Measurements from ENCODE around the gene RIOK2. TPM values are rescaled to one million over a fixed set of nuclear protein-coding genes. Genes with fewer than 3 reads are reported as not detected.

RIOK2 gene
- total RNA-seq, 1 donor from 2014 or later = 17.6 TPM

DNA sequence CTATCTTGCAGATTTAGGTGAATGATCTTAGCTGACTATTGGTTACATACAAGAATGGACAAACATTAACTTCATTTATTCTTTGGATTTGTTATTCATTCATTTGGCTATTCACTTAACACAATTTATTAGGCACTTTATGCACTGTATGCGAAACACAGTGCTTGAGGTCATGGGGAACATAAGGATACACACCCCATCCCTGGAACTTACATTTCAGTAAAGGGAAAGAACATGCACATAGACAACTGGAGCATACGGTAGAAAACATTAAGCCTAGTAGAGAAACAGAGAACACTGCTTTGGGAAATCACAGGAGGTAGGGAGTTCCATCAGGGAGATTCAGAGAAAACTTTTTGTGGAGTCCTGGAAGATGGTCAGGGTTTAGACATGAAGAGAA lies 62.9 kb downstream of the RIOK2 start:
- DNase-seq (ENCODE audit: low read depth) (no peak), FAIRE-seq (no peak)
- H3K27me3 ChIP-seq (ENCODE audit: control insufficient read depth, insufficient read depth, low read length) = no peaks in the 10 kb centered on the region
- H3K36me3 ChIP-seq (ENCODE audit: control insufficient read depth, insufficient read depth, low read length) = no peaks in the 10 kb centered on the region
- TF ChIP-seq, protein P1, sequence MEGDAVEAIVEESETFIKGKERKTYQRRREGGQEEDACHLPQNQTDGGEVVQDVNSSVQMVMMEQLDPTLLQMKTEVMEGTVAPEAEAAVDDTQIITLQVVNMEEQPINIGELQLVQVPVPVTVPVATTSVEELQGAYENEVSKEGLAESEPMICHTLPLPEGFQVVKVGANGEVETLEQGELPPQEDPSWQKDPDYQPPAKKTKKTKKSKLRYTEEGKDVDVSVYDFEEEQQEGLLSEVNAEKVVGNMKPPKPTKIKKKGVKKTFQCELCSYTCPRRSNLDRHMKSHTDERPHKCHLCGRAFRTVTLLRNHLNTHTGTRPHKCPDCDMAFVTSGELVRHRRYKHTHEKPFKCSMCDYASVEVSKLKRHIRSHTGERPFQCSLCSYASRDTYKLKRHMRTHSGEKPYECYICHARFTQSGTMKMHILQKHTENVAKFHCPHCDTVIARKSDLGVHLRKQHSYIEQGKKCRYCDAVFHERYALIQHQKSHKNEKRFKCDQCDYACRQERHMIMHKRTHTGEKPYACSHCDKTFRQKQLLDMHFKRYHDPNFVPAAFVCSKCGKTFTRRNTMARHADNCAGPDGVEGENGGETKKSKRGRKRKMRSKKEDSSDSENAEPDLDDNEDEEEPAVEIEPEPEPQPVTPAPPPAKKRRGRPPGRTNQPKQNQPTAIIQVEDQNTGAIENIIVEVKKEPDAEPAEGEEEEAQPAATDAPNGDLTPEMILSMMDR (IDR thresholded peaks at IDR 0.05; ENCODE audit: insufficient read depth, low read length, severe bottlenecking) = no peak
- H3K4me3 ChIP-seq (ENCODE audit: low read depth, low read length) = no peak overlapping the region

DNA sequence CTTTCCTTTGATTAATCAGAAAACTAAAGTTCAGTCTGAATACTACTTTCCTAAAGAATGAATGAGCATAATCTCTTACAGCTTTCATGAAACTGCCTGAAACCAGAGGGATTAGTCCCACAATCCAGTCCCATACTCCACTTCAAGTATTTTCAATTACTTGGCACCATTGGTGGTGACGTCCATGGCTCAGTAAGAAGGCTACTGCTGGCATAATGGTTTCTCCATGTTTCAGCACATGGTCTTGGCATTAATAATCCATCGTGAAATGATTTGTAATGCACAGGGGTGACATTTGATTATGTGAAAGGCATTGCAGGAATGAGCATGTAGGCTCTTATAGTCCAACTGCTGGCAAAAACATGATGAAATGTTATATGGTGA lies 64.0 kb downstream of the RIOK2 start:
- DNase-seq (ENCODE audit: low read depth) (no peak), FAIRE-seq (no peak)
- TF ChIP-seq, protein P1 (IDR thresholded peaks at IDR 0.05; ENCODE audit: insufficient read depth, low read length, severe bottlenecking) = no peak
- Histone ChIP-seq H3K4me3 (ENCODE audit: low read depth, low read length) (no peak overlapping the region), H3K27me3 (ENCODE audit: control insufficient read depth, insufficient read depth, low read length) (no peaks in the 10 kb centered on the region), H3K36me3 (ENCODE audit: control insufficient read depth, insufficient read depth, low read length) (no peaks in the 10 kb centered on the region)

DNA sequence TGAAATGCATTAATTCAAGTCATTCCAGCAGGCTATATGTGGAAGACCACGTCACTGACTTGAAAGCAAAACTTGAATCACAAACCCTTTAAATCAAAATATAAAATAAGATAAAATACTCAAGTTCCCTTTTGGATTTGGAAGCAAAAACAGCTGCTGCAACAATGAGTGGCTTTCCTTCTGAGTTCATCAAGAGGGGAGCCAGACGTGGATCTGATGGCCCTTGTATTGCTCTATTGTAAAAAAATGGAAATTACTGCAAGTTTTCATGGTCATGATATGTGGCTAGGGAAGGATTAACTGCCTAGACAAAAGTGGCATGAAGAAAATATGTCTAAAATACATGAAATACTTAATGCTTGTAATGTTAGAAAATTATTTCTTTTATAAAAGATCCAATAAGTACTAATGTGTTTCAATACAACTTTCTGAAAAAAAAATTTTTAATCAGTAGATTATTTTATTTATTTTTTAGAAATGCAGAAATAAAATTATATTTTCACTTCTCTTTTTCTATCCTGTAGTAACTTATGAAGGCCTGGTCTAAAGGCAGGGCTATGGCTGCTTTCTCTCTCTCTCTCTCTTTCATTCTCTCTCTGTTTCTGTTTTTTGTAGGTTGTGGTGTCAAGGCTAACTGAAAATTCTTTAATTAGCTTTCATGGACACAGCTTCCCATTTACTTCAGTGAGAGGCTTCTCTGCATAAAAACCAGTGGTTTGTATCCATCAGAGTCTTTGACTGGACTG lies 64.6 kb downstream of the RIOK2 start:
- TF ChIP-seq, protein P1 (IDR thresholded peaks at IDR 0.05; ENCODE audit: insufficient read depth, low read length, severe bottlenecking) = no peak
- Histone ChIP-seq H3K36me3 (ENCODE audit: control insufficient read depth, insufficient read depth, low read length) (no peaks in the 10 kb centered on the region), H3K27me3 (ENCODE audit: control insufficient read depth, insufficient read depth, low read length) (no peaks in the 10 kb centered on the region), H3K4me3 (ENCODE audit: low read depth, low read length) (no peak overlapping the region)
- FAIRE-seq (no peak), DNase-seq (ENCODE audit: low read depth) (no peak)

DNA sequence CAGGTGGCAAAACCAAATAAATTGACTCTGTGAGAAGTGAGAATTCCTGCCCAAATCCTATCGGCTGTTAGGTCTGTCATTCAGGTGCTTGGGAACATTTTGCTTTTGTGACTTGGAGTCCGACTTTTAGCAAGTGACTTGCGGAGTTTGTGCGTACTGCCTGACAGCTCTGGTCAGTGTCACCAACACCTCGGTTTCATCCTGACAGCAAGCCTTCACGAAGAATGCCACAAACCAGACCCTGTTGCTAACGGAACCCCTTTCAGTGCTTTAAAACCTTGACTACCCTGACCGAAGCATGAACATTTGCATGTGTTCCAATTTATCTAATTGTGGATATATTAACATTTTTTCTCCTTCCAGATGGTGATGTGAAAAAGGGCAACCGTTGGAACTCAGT lies 67.1 kb downstream of the RIOK2 start:
- DNase-seq (ENCODE audit: low read depth) (no peak), FAIRE-seq (no peak)
- Histone ChIP-seq H3K4me3 (ENCODE audit: low read depth, low read length) (no peak overlapping the region), H3K36me3 (ENCODE audit: control insufficient read depth, insufficient read depth, low read length) (no peaks in the 10 kb centered on the region), H3K27me3 (ENCODE audit: control insufficient read depth, insufficient read depth, low read length) (no peaks in the 10 kb centered on the region)
- TF ChIP-seq, protein P1 (IDR thresholded peaks at IDR 0.05; ENCODE audit: insufficient read depth, low read length, severe bottlenecking) = no peak

DNA sequence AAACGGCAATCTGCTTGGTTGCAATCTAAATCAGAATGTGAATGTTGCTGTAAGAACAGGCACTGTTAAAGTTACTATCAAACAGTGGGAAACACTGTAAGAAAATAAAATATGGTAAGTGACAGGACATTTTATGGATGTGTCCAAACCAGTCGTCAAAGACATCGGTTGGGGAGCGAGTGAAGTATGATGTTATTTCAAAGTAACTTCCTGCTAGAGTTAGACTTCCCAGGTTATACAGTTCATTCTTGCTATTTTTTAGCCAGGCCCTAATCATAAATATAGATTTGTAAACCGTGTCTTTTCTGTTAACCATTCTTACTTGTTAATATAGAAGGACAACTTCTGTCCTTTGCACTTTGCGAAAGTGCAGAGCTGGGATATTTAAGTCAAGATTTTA lies 70.8 kb downstream of the RIOK2 start:
- H3K27me3 ChIP-seq (ENCODE audit: control insufficient read depth, insufficient read depth, low read length) = no peaks in the 10 kb centered on the region
- FAIRE-seq = no peak
- TF ChIP-seq, protein P1 (IDR thresholded peaks at IDR 0.05; ENCODE audit: insufficient read depth, low read length, severe bottlenecking) = no peak
- H3K36me3 ChIP-seq (ENCODE audit: control insufficient read depth, insufficient read depth, low read length) = no peaks in the 10 kb centered on the region
- DNase-seq (ENCODE audit: low read depth) = no peak
- H3K4me3 ChIP-seq (ENCODE audit: low read depth, low read length) = no peak overlapping the region

DNA sequence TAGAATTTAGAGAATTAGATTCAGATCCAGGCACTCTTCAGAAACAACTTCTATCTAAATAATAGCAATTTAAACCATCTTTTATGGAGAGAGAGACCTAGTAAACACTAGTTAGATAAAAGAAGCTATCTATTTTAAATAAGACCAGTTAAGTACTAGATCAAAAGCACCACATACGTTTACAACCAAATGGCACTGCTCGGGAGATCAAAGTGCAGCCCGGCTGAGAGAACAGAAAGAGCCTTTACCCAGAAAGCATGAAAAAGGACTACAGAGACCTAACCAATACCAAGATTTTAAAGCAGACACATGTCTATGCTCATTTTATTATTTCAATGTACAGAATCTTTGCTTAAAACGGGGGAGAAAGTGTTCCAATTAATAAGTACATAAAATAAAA lies 71.4 kb downstream of the RIOK2 start:
- no peaks in the 10 kb centered on the region for H3K27me3 ChIP-seq (ENCODE audit: control insufficient read depth, insufficient read depth, low read length)
- H3K36me3 ChIP-seq (ENCODE audit: control insufficient read depth, insufficient read depth, low read length) = no peaks in the 10 kb centered on the region
- FAIRE-seq = no peak
- DNase-seq (ENCODE audit: low read depth) = no peak
- TF ChIP-seq, protein P1 (IDR thresholded peaks at IDR 0.05; ENCODE audit: insufficient read depth, low read length, severe bottlenecking) = no peak
- no peak overlapping the region for H3K4me3 ChIP-seq (ENCODE audit: low read depth, low read length)

All from bronchial epithelial cell (primary cell).